HepG2 (cell line): ENCODE data around the gene ADAMTS13. TPM values are rescaled to one million over a fixed set of nuclear protein-coding genes. Genes with fewer than 3 reads are reported as not detected.
A peak's percentile ranks its signal among the peaks of the same experiment; 100 is the strongest.

Source experiments
- ATAC-seq: fragments of 200-7000 bp; cut with Tn5 transposase; 3 replicates; pipeline ENCODE4 v1.9.1; 2020; ENCODE audit warnings: mild to moderate bottlenecking, moderate library complexity
- BruUV-seq: library from RNA; stranded (reverse); fragments of 400-500 nt; replicated peaks from 2 replicates; lab custom pipeline; 2021; lab: Mats Ljungman, UMichigan
- CTCF ChIA-PET: fragments of 300-600 bp; formaldehyde crosslinking; extraction: SDS; loops from one replicate; lab custom pipeline; 2021; ENCODE audit warnings: low total read pairs, inconsistent platforms, low intra/inter-chr PET ratio; lab: Yijun Ruan, JAX
- POLR2A ChIA-PET: fragments of 350-600 bp; sonication (Branson Sonifier 250); formaldehyde crosslinking; loops from one replicate; lab custom pipeline; 2020; ENCODE audit warnings: antibody characterized with exemption, inconsistent platforms; lab: Yijun Ruan, JAX
- DNase-seq: peaks from one replicate; pipeline ENCODE4 v3.0.0-alpha.2; 2015; ENCODE audit warnings: low spot score
- FAIRE-seq: peaks from 3 replicates; lab custom pipeline; 2011; peaks lifted over from hg19 to GRCh38; lab: Jason Lieb, UNC
- H2AFZ ChIP-seq: one replicate; pipeline ENCODE4 v1.6.1; 2011; ENCODE audit warnings: low read length, inconsistent platforms
- H3K27ac ChIP-seq: fragments of 300-600 bp; 3 replicates; pipeline ENCODE4 v1.8.0; 2011; ENCODE audit warnings: mixed run types, mild to moderate bottlenecking, mixed read lengths, low read length, inconsistent platforms; ENCODE audit not compliant: insufficient read depth; ENCODE audit errors: extremely low read length
- H3K27me3 ChIP-seq, 2 experiments: fragments of 200-600 bp in 1 of 2; 2 replicates in 1 of 2; 3 replicates in 1 of 2; pipeline versions ENCODE4 v1.6.0 to v1.8.0; 2011; ENCODE audit warnings: low read length in 2 of 2, mild to moderate bottlenecking in 2 of 2, moderate library complexity in 2 of 2, inconsistent platforms in 1 of 2; ENCODE audit not compliant: insufficient read depth in 2 of 2, control insufficient read depth in 1 of 2
- H3K36me3 ChIP-seq, 2 experiments: fragments of 200-600 bp in 1 of 2; replicated peaks in 1 of 2; 2 replicates in 1 of 2; 3 replicates in 1 of 2; pipeline versions ENCODE4 v1.5.1 to v1.8.0; 2011; ENCODE audit warnings: low read length in 2 of 2, inconsistent platforms in 1 of 2; ENCODE audit not compliant: insufficient read depth in 2 of 2, control insufficient read depth in 1 of 2
- H3K4me1 ChIP-seq: 2 replicates; pipeline ENCODE4 v1.5.1; 2012; ENCODE audit warnings: low read length, inconsistent platforms; ENCODE audit not compliant: insufficient read depth
- H3K4me2 ChIP-seq: 2 replicates; pipeline ENCODE4 v1.6.0; 2011; ENCODE audit warnings: low read depth, low read length, inconsistent platforms
- H3K4me3 ChIP-seq, 3 experiments: fragments of 200-600 bp in 1 of 3; sonication (generic), shearing (Covaris generic) in 1 of 3; replicated peaks in 1 of 3; 2 replicates each; pipeline ENCODE4 v1.5.1; 2011 to 2016; ENCODE audit warnings: low read length in 3 of 3, inconsistent platforms in 2 of 3, low read depth in 2 of 3, mild to moderate bottlenecking in 2 of 3, control low read depth in 1 of 3, mixed read lengths in 1 of 3; ENCODE audit not compliant: insufficient read depth in 1 of 3
- H3K79me2 ChIP-seq: one replicate; pipeline ENCODE4 v1.6.1; 2011; ENCODE audit warnings: low read length, inconsistent platforms; ENCODE audit not compliant: insufficient read depth
- H3K9ac ChIP-seq: 2 replicates; pipeline ENCODE4 v1.6.0; 2011; ENCODE audit warnings: mild to moderate bottlenecking, low read depth, low read length, inconsistent platforms; ENCODE audit not compliant: insufficient read depth
- H3K9me3 ChIP-seq: 2 replicates; pipeline ENCODE4 v1.5.1; 2012; ENCODE audit warnings: mild to moderate bottlenecking, low read length
- H4K20me1 ChIP-seq: 2 replicates; pipeline ENCODE4 v1.6.0; 2011; ENCODE audit warnings: inconsistent platforms, mild to moderate bottlenecking, low read length, moderate library complexity; ENCODE audit not compliant: insufficient read depth
- ARNT2 ChIP-seq: sonication (generic); formaldehyde crosslinking; IDR thresholded peaks from 2 replicates; pipeline ENCODE4 v1.8.0; 2022; ENCODE audit warnings: mild to moderate bottlenecking, low read depth, missing genetic modification reagents, moderate library complexity
- DR1 ChIP-seq: sonication (generic); formaldehyde crosslinking; IDR thresholded peaks from 2 replicates; pipeline ENCODE4 v1.8.0; 2021; ENCODE audit warnings: mild to moderate bottlenecking, missing genetic modification reagents, inconsistent platforms
- FOSL2 ChIP-seq: sonication (generic); formaldehyde crosslinking; IDR thresholded peaks from 2 replicates; pipeline ENCODE4 v1.4.0; 2020; ENCODE audit warnings: missing genetic modification reagents
- FOXC1 ChIP-seq: sonication (generic); formaldehyde crosslinking; IDR thresholded peaks from 2 replicates; pipeline ENCODE4 v1.8.0; 2022; ENCODE audit warnings: mild to moderate bottlenecking, missing genetic modification reagents, borderline replicate concordance
- GABPB1 ChIP-seq: IDR thresholded peaks from 2 replicates; pipeline ENCODE4 v1.6.1; 2016; ENCODE audit warnings: mild to moderate bottlenecking, missing genetic modification reagents, moderate library complexity, missing compliant biosample characterization
- HIC2 ChIP-seq: sonication (generic); formaldehyde crosslinking; IDR thresholded peaks from 2 replicates; pipeline ENCODE4 v1.9.0; 2022; ENCODE audit warnings: low read depth, missing genetic modification reagents
- JUNB ChIP-seq: sonication (generic); formaldehyde crosslinking; IDR thresholded peaks from 2 replicates; pipeline ENCODE4 v1.8.0; 2022; ENCODE audit warnings: missing genetic modification reagents, mild to moderate bottlenecking, borderline replicate concordance
- KDM1A ChIP-seq: IDR thresholded peaks from 2 replicates; pipeline ENCODE4 v1.6.1; 2016; ENCODE audit warnings: missing compliant biosample characterization
- MED13 ChIP-seq: sonication (generic); formaldehyde crosslinking; IDR thresholded peaks from 2 replicates; pipeline ENCODE4 v1.5.0; 2020; ENCODE audit warnings: missing genetic modification reagents
- MXI1 ChIP-seq: IDR thresholded peaks from 3 replicates; pipeline ENCODE4 v1.6.1; 2012; ENCODE audit warnings: low read depth, low read length, inconsistent platforms, borderline replicate concordance
- NCOA1 ChIP-seq: sonication (generic); formaldehyde crosslinking; IDR thresholded peaks from 2 replicates; pipeline ENCODE4 v1.9.0; 2021; ENCODE audit warnings: missing genetic modification reagents
- NCOA5 ChIP-seq: sonication (generic); formaldehyde crosslinking; IDR thresholded peaks from 2 replicates; pipeline ENCODE4 v1.4.0; 2020; ENCODE audit warnings: missing genetic modification reagents
- NFYC ChIP-seq: IDR thresholded peaks from 2 replicates; pipeline ENCODE4 v1.6.1; 2016; ENCODE audit warnings: missing genetic modification reagents, missing compliant biosample characterization
- SNAPC2 ChIP-seq: sonication (generic); formaldehyde crosslinking; IDR thresholded peaks from 2 replicates; pipeline ENCODE4 v1.8.1; 2022; ENCODE audit warnings: mild to moderate bottlenecking, missing genetic modification reagents
- TFDP1 ChIP-seq: IDR thresholded peaks from 2 replicates; pipeline ENCODE4 v1.6.1; 2016; ENCODE audit warnings: missing compliant biosample characterization, missing genetic modification reagents, borderline replicate concordance
- ZBTB34 ChIP-seq: sonication (generic); formaldehyde crosslinking; IDR thresholded peaks from 2 replicates; pipeline ENCODE4 v1.8.0; 2022; ENCODE audit warnings: mild to moderate bottlenecking, missing genetic modification reagents
- ZFP37 ChIP-seq: sonication (generic); formaldehyde crosslinking; IDR thresholded peaks from 2 replicates; pipeline ENCODE4 v1.4.0; 2020; ENCODE audit warnings: missing genetic modification reagents, borderline replicate concordance
- ZNF24 ChIP-seq: fragments of 450-650 bp; IDR thresholded peaks from 2 replicates; pipeline ENCODE4 v1.6.1; 2017; ENCODE audit warnings: antibody characterized with exemption, mild to moderate bottlenecking
- ZNF616 ChIP-seq: sonication (generic); formaldehyde crosslinking; IDR thresholded peaks from 2 replicates; pipeline ENCODE4 v1.5.0; 2020; ENCODE audit warnings: low read depth, mild to moderate bottlenecking, missing genetic modification reagents
- WGBS: methylation state at CpG from one replicate; pipeline ENCODE4 v1.1.6; 2017; ENCODE audit warnings: low lambda C conversion rate; 5-methylcytosine and 5-hydroxymethylcytosine counted together
- in situ Hi-C: cut with HindIII; loops from 2 replicates; pipeline ENCODE4 v1.10.0; 2017; ENCODE audit warnings: low pct_unique_long_range_greater_than_20kb; ENCODE audit not compliant: extremely low pct_ligation_motif_present
- intact Hi-C: fragments of 100-400 bp; cut with micrococcal nuclease; formaldehyde crosslinking; loops from one replicate; pipeline ENCODE4 v1.10.0; 2022; ENCODE audit not compliant: unreplicated experiment
- polyA plus RNA-seq, 8 experiments: library from polyadenylated mRNA; depleted of rRNA in 3 of 8; stranded (reverse) in 7 of 8; unstranded in 1 of 8; fragments of >200 nt; fragmentation: Illumina TruSeq in 4 of 8; extraction: Trizol in 4 of 8; gene quantifications; 2 replicates each; pipeline versions ENCODE4 v1.2.1 to v1.2.3, GENCODE V29; 2011 to 2016; ENCODE audit warnings: low read depth in 4 of 8, missing spikeins in 1 of 8, mixed read lengths in 1 of 8; ENCODE audit not compliant: insufficient read depth in 1 of 8
- total RNA-seq, 5 experiments: library from RNA; depleted of rRNA; stranded (reverse); fragments of >200 nt; fragmentation: Illumina TruSeq; extraction: Trizol; gene quantifications; 2 replicates each; pipeline ENCODE4 v1.2.3, GENCODE V29; 2016; ENCODE audit warnings: low read depth in 1 of 5
- TF ChIP-seq, protein P1 (sequence below): sonication (generic); formaldehyde crosslinking; IDR thresholded peaks from 2 replicates; pipeline ENCODE4 v1.4.0; 2020; ENCODE audit warnings: low read depth, mild to moderate bottlenecking, missing genetic modification reagents
- TF ChIP-seq, protein P2 (sequence below): sonication (generic); formaldehyde crosslinking; IDR thresholded peaks from 2 replicates; pipeline ENCODE4 v1.8.1; 2023; ENCODE audit warnings: mild to moderate bottlenecking, missing genetic modification reagents

ADAMTS13 gene
- total and polyA plus RNA-seq, 2 of the 13 experiments (the other 11 are each of a cell fraction or from before 2014, with no cell fraction given), result 0.91 to 4.5 TPM

GRCh38 chr9:133449760-133450159 is 27.6 kb downstream of the ADAMTS13 start:
- no peak for FAIRE-seq
- peaks cover under 1 to 17% of the 10 kb centered on the region in 2 experiments; a peak in 3 of 5 replicates for H3K27me3 ChIP-seq
- no peak for TF ChIP-seq TFDP1
- peak; percentile 16; the same call in 1 of the 3 replicates for TF ChIP-seq MXI1
- no peak for TF ChIP-seq KDM1A (CRISPR knock-in tag)
- no peak for TF ChIP-seq NFYC (CRISPR knock-in tag)
- TF ChIP-seq, protein P1, sequence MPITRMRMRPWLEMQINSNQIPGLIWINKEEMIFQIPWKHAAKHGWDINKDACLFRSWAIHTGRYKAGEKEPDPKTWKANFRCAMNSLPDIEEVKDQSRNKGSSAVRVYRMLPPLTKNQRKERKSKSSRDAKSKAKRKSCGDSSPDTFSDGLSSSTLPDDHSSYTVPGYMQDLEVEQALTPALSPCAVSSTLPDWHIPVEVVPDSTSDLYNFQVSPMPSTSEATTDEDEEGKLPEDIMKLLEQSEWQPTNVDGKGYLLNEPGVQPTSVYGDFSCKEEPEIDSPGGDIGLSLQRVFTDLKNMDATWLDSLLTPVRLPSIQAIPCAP (CRISPR knock-in tag), result no peak
- peak; percentile 90 for TF ChIP-seq FOSL2 (CRISPR knock-in tag)
- TF ChIP-seq, protein P2, sequence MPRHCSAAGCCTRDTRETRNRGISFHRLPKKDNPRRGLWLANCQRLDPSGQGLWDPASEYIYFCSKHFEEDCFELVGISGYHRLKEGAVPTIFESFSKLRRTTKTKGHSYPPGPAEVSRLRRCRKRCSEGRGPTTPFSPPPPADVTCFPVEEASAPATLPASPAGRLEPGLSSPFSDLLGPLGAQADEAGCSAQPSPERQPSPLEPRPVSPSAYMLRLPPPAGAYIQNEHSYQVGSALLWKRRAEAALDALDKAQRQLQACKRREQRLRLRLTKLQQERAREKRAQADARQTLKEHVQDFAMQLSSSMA, result no peak
- TF ChIP-seq JUNB, result no peak
- no peak for TF ChIP-seq NCOA5 (CRISPR knock-in tag)
- no peak for TF ChIP-seq ZFP37 (CRISPR knock-in tag)
- no peak for TF ChIP-seq ZNF616 (CRISPR knock-in tag)
- no peak for TF ChIP-seq SNAPC2
- TF ChIP-seq ZNF24, result no peak
- no peak for TF ChIP-seq NCOA1 (CRISPR knock-in tag)
- no peak for TF ChIP-seq DR1 (CRISPR knock-in tag)
- no peak for TF ChIP-seq FOXC1 (CRISPR knock-in tag)
- no peak for TF ChIP-seq ARNT2 (CRISPR knock-in tag)
- no peak for TF ChIP-seq ZBTB34 (CRISPR knock-in tag)
- TF ChIP-seq HIC2, result peak; percentile 91
- TF ChIP-seq MED13 (CRISPR knock-in tag), result no peak
- no peak; the same call in 1 of the 2 replicates for TF ChIP-seq GABPB1 (CRISPR knock-in tag)

More at GRCh38 chr9:133449760-133450159, 27.6 kb downstream of the ADAMTS13 start:
- H3K27ac ChIP-seq, result no peak overlapping the region
- in situ Hi-C loops, result no loop called here
- H3K4me3 ChIP-seq, result no peak overlapping the region; a peak in 1 of 6 replicates
- CTCF ChIA-PET, result no interaction called here
- no peak overlapping the region for H2AFZ ChIP-seq
- DNase-seq (peak; percentile 50), ATAC-seq (peak; percentile 67)
- H4K20me1 ChIP-seq, result no peaks in the 10 kb centered on the region
- intact Hi-C loops, result no loop called here
- H3K4me2 ChIP-seq, result no peak overlapping the region
- POLR2A ChIA-PET, result interaction anchor here (1.4 to 2.1 kb wide), 3 partner anchors 9 to 32 kb away, joined by 3 to 15 read pairs (median 4); partner anchors contain the start of genes CACFD1 and REXO4
- peaks cover 24% of the 10 kb centered on the region for H3K4me1 ChIP-seq
- H3K79me2 ChIP-seq, result no peaks in the 10 kb centered on the region
- BruUV-seq, result no TSS peak
- WGBS, result 42% methylated on average over 5 of the region's 12 CpGs
- H3K9me3 ChIP-seq, result no peaks in the 10 kb centered on the region
- H3K36me3 ChIP-seq, result no peaks in the 10 kb centered on the region
- no peak overlapping the region for H3K9ac ChIP-seq
